Activated CD8-positive, alpha-beta memory T cell treated with anti-CD3 and anti-CD28 coated beads, Interleukin-2, amount 10 ng/mL, durations not matched to agents 7 days and 5 days (primary cell): ENCODE measurements around the gene TCF12. TPM values are rescaled to one million over a fixed set of nuclear protein-coding genes. Genes with fewer than 3 reads are reported as not detected.

Source experiments
- ATAC-seq: fragments of 150-1000 bp; cut with Tn5 transposase; one replicate; pipeline ENCODE4 v1.10.0; 2021; ENCODE audit warnings: moderate library complexity
- CTCF ChIA-PET: fragments of 350-600 bp; sonication (Branson Sonifier 250); formaldehyde crosslinking; loops from one replicate; lab custom pipeline; 2021; ENCODE audit warnings: antibody characterized with exemption; lab: Charles Lee
- DNase-seq: peaks from one replicate; pipeline ENCODE4 v3.0.0-alpha.2; 2020
- H3K27ac Mint-ChIP-seq: one replicate; pipeline ENCODE4 v1.8.0; 2021; ENCODE audit warnings: mild to moderate bottlenecking, mixed read lengths
- H3K27me3 Mint-ChIP-seq: one replicate; pipeline ENCODE4 v1.8.0; 2021; ENCODE audit warnings: mixed read lengths
- H3K36me3 Mint-ChIP-seq: one replicate; pipeline ENCODE4 v1.8.0; 2021; ENCODE audit warnings: mild to moderate bottlenecking, mixed read lengths
- H3K4me1 Mint-ChIP-seq: one replicate; pipeline ENCODE4 v1.8.0; 2021; ENCODE audit warnings: mixed read lengths
- H3K4me3 Mint-ChIP-seq: one replicate; pipeline ENCODE4 v1.8.0; 2021; ENCODE audit warnings: mild to moderate bottlenecking, moderate library complexity, mixed read lengths
- H3K9me3 Mint-ChIP-seq: one replicate; pipeline ENCODE4 v1.8.0; 2022; ENCODE audit warnings: low read depth, mixed read lengths
- total RNA-seq, 2 experiments: library from RNA; stranded (reverse); gene quantifications; one replicate each; pipeline ENCODE4 v1.2.3, GENCODE V29; 2021

The TCF12 gene
- total RNA-seq, 2 experiments from 2014 or later, result 75.4 to 89.0 TPM

DNA sequence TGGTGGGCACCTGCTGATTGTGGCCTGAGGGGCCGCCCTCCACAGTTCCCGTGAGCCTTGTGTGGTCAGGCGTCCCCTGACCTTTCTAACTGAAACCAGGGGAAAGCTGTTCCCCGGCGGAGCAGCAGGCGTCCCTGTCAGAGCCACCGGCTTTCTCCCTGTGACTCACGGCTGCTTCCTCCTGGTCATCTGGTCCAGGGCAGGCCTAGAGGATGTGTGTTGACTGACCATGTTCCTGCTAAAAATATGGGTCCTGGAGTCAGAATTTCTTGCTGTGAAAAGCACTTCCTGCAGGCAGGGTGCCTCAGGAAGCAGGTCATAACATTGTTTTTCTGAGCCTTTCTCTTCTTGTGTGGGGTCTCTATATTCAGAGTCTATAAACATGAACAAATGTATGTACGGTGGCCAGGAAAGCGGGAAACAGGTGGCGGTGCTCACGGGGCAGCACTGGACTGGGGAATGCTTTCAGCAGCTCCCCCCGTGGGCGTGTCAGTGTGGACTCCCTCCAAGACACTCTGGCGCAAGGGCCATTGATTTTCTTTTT, 419.5 kb downstream of the TCF12 start:
- Mint-ChIP-seq H3K4me1 (no peaks in the 10 kb centered on the region), H3K4me3 (no peak overlapping the region), H3K9me3 (no peaks in the 10 kb centered on the region), H3K27ac (no peak overlapping the region), H3K27me3 (peaks cover 10% of the 10 kb centered on the region), H3K36me3 (no peaks in the 10 kb centered on the region)
- DNase-seq, result no peak
- ATAC-seq, result no peak
- CTCF ChIA-PET, result no interaction called here

DNA sequence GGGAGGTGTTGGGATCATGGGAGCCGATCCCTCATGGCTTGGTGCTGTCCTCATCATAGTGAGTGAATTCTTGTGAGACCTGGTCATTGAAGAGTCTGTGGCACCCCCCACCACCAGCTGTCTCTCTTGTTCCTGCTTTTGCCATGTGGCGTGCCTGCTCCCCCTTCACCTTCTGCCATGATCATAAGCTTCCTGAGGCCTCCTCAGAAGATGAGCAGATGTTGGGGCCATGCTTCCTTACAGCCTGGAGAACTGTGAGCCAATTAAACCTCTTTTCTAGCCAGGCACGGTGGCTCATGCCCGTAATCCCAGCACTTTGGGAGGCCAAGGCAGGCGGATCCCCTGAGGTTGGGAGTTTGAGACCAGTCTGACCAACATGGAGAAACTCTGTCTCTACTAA, 420.9 kb downstream of the TCF12 start:
- H3K36me3 Mint-ChIP-seq, result no peaks in the 10 kb centered on the region
- ATAC-seq (no peak), DNase-seq (no peak)
- H3K9me3 Mint-ChIP-seq, result no peaks in the 10 kb centered on the region
- H3K27ac Mint-ChIP-seq, result no peak overlapping the region
- H3K4me1 Mint-ChIP-seq, result no peaks in the 10 kb centered on the region
- peaks cover 10% of the 10 kb centered on the region for H3K27me3 Mint-ChIP-seq
- CTCF ChIA-PET, result interaction anchor here (5.5 kb wide), 1 partner anchor 189 kb away, joined by 66 read pairs; no protein-coding TSS in a partner anchor
- no peak overlapping the region for H3K4me3 Mint-ChIP-seq

Other genes with a start within 250 kb of the TCF12 start
- 10 to 100 TPM; 20.0 to 22.2 TPM for gene ZNF280D, start 185.1 kb upstream of the TCF12 start, total RNA-seq